ENCODE measurements around the gene REEP2.

- no peak for TF ChIP-seq CTCF (conservative IDR thresholded peaks at IDR 0.05; ENCODE audit: low read length)
- no peak for TF ChIP-seq EZH2phosphoT487 (IDR thresholded peaks at IDR 0.05; ENCODE audit: borderline replicate concordance)
Measured at GRCh38 chr5:138402640-138403039, 36.2 kb upstream of the REEP2 start.
